T-helper 9 cell (primary cell): ENCODE measurements around the gene SLIT3.
"Not testable (repeated sequence)": the region's sequence is repeated elsewhere in the genome, so short reads cannot be mapped to it uniquely, and the experiment has no call there.

Source experiments
- DNase-seq: peaks from one replicate; pipeline ENCODE4 v3.0.0-alpha.2; 2020

SLIT3 gene

DNA sequence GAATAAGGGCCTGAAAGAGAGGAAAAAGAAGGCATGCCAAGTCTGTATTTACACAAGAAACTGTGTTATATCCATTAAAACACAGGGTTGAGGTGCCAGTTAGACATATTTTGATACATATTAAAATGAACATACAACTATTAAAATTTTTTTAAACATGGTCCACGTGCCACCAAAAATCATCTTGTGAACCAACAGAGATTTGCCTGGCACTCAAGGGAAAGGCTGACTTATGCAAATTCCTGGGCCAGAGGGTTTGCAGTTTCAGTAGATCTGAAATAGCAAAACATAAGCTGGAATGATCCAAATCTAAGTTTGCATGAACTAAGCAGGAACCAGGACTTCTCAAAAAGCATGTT lies 168.7 kb downstream of the SLIT3 start:
- DNase-seq = no peak

DNA sequence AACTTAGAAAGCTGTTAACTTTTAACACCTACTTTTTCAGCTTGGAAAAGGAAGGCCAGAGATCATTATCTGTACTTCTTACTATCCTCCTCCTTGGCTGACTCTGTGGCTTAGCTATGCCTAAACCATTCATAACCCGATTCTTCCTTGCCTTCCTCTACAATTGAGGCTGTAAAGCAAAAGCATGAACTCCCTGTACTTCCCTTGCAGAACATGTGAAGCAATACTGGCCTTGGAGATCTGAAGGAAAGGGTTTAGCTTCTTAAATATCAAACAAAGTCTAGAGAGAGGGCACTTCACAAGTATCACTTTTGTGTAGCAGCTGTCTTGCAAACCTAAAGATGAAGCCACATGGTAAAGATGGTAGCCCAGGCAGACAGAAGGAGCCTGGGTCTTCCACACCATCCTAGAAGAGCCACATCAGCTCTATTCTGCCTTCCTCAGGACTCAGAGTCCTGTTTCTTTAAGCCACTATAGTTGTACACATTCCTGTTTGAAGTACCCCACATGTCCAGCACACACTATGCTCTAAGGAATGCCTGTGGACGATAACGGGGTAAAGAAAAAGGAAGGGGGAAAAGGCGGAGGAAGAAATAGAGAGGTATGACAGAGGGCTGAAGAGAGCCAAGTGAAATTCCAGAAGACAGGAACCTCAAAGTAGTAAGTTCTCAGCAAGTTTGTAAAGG lies 169.2 kb downstream of the SLIT3 start:
- no peak for DNase-seq

DNA sequence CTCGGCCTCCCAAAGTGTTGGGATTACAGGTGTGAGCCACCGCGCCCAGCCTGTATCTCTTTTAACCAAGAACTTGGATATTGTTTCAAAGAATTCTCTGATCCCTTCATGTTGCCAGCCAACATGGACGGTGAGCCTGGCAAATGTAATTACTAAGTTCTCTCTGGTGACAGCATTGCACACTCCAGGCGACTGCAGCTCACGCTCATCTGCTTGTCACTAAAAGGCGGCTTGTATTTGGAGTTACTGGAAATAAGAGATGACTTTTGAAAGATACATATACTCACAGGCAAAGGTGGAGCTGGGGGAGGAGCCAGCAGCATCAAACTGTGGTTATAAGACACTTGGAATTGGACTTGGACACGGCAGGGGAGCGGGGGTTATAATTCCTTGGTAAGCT lies 172.3 kb downstream of the SLIT3 start:
- DNase-seq = no peak

DNA sequence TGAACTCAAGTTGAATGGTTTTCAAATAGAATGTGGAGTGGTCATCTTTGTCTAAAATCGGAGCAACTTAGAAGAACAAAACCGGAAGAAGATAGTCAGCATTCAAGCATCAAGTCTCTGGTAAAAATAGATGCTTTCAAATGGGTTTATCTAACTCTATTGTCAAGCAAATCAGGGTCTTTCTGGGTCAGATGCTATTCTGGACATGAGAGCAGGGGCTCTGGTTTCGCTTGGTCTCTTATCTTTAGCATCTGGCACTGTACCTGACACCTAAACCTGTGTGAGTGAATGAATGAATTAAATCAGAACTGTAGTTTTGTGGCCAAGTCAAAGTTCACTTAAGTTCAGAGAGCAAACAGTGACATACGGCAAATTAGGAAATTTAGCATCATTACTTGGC lies 173.5 kb downstream of the SLIT3 start:
- no peak for DNase-seq

DNA sequence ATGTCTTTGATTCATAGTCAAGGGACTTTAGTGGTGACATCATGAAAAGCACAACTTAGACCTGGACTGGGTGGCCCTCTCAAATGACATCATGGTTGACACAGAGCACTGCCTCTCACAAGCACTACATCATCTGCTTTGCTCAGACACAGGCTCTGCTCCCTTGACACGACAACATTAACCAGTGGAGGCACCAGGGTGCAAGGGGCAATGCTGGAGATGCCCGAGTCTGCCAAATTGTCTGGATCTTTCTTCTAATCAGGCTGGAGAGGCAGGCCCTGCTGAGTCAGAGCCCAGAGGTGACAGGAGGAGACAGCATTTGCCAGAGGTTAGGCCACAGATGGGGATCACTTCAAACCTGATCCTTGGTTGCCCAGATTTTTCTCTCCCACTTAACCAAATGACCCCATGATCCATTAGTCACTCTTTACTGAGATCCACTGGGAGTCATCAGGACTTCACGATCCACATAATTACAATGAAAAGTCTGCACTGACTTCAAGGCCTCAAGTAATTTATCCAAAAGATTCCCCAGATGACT lies 174.4 kb downstream of the SLIT3 start:
- no peak for DNase-seq

DNA sequence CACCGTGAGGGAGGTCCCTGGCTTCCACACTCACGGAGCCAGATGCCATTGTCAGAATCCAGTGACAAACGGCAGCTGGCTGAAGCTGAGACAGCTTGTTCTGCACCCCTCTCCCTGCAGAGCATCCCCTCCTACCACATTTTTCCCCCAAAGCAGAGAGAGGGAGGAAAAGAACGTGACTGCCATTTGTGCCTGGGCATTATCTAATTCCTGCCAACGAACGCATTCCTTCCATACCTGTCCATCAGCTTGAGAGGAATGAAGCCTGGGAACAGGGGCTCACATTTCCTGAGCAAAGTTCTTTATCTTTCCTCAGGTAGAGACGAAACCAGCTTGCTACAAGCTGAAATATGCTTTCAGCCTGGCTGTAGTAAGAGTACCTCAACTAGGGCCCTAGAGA lies 175.4 kb downstream of the SLIT3 start:
- no peak for DNase-seq

DNA sequence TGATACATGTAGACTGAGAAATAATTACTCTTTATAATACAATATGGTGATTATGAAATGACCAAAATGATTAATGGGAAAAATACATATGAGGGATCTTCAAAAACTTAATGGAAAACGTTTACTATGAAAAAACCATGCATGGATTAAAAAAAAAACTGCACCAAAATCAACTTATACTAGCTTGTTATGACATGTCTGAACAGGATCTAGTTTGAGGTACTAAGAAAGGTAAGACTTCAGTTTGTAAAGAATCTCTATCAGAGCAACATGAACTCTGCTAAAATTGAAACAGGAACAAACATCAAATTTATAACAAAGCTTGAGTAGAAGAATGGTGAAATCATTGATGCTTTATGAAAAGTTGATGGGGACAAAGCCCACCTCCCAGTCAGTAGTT lies 178.0 kb downstream of the SLIT3 start:
- no peak for DNase-seq

DNA sequence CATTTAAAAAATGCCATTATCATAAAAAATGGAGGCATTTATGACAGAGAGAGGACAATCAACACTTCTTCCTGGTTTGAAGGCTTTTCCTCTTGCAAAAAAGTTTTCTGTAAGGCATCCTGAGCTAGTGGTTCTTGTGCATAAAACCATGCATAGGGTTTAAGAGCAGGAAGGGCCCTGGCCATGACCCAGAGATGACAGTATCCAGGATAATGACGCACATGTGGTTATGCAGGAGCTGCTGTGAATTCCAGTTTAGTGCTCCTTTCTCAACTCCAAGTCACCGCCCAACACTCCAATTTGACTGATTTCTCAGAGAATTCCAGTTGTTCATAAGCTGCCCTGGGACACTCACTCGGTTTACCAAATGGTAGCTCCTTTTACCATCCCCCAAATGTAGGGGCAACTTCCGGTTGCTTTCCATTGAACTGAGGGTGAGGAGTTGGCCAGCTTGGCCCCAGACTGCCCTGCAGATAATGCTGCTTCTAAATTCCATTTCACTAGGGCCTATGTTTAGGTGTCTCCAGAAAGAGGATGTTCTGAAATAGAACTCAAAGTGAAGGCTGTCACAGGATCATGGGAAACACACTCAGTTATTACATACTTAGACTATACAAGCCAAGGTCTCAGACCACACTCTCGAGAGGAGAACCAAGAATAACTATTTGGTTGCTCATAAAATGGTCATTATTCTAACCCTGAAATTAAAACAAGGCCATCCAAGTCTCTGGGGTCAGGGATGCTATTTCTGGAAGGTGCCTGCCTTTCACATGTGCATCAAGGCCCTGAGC lies 179.1 kb downstream of the SLIT3 start:
- DNase-seq = no peak

DNA sequence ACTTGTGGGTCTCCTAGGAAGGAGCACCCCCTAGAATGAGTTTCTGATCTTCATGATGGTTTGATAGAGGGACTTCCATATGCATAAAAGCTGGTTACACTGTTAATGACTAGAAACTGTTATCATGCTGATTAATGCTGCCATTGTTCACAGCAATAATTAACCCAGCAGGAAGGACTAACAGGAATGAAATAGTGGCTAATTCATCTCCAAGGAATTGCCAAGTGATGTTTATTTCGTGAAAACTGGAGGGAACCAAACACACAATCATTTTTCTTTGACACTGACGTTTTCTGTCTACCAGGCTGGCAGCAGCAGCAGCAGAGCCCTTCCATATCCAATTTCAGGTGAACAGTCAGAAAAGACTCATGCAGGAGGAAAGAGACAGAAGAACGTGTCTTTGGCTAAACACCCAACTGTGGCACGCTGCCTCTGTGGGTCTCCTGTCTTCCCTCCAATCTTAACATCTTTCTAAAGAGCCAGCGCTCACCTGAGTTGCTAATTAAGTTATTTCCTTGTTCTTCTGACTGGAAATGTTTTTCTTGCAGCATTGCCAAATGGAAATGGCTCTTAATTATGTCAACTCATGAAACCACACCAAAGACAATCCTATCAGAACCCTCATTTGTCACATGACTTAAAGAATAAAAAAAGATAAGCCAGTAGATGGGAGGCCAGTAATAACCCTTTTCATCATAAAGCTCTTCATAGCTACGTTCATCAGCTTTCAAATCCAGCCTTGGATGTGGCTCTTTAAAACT lies 181.5 kb downstream of the SLIT3 start:
- DNase-seq = no peak

DNA sequence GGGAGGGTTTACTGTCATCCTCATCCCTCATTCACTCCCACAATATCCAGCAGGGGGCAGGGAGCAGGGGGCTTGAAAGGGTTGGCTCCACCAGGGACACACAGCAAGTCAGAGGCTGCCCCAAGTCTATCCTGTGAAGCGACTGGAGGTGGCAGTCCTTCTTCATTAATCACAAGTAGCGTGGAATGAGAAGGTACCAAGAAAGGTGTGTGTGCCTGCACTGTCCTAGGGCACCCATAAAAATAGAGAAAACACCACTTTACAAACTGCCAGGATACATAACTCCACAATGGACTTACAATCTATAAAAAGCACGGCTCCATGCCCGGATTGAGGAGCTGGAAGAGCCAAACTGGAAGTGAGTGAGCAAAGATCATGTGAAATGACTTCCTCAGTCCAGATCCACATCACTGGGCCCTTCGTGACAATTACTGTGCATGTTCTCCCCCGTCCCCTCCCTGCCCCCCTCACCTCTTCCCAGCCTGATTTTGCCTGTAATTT lies 183.9 kb downstream of the SLIT3 start:
- no peak for DNase-seq

DNA sequence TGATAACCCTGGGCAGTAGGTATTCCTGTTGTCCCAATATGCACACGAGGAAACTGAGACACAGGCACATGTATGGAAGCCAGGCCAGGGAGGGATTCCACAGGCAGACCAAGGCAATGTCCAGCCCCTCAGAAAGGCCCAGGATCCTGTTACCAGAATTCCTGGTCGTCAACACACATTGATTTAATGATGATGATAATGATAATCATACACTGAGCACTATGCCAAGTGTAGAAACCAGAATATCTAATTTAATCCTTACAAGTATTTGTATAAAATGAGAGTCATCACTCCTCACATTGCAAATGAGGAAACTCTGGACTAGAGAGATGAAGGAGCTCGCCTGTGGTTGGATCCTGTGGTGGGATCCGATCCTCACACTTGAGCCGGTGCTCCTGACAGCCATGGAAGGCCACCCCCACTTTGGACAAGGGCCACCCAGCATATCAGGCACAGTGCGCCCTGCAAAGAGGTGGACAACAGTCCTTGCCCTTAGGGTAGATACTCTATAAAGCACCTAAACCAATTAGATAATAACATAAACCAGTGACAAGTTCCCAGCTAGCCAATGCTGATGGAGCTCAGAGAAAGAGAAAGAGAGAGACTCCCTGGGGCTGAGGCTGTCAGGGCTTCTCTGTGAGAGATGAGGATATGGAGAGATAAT lies 185.3 kb downstream of the SLIT3 start:
- no peak for DNase-seq

DNA sequence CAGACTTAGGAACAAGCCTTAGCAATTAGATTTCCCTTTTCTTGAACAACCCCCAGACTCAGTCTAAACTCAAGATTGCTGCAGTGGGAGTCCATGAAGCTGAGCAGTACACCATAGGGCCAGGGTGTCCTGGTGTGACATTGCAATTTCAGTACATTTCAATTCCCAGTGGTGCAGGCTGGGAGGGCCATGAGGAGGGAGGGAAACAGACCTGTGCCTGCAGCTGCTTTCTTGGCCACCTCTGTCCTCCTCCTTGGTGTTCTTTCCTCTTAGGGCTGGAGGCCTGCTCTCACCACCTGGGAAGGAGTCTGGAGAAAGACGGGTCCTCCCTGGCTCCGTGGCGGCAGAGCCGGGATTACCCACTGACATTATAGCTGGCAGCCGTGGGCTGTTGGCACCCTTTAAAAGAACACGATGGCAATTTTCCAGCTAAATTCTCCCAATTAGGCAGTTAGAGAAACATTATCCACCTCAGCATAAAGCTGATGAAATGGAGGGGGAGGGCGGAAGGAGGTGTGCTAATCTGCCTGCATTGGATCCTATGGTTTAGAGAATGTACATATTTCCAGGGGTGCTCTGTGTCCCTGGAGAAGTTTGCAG lies 186.4 kb downstream of the SLIT3 start:
- DNase-seq = no peak

DNA sequence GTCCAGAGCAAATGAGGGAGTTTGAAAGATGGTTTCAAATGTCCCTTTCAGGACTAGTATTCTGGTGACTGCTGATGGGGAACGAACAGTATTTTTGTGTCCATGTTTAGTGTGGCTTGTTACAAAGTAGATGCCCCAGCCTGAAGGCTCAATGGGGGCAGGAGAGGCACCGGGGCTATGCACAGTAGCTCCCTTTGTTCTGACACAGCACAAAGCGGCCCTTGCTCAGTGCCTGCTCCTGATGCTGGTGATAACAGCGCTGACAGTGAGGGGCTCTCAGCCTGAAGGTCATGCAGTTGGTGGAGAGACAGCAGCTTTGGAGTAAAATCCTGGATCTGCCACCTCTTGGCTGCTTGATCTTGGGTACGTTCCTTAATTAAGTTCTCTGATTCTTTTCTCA lies 188.9 kb downstream of the SLIT3 start:
- no peak for DNase-seq

DNA sequence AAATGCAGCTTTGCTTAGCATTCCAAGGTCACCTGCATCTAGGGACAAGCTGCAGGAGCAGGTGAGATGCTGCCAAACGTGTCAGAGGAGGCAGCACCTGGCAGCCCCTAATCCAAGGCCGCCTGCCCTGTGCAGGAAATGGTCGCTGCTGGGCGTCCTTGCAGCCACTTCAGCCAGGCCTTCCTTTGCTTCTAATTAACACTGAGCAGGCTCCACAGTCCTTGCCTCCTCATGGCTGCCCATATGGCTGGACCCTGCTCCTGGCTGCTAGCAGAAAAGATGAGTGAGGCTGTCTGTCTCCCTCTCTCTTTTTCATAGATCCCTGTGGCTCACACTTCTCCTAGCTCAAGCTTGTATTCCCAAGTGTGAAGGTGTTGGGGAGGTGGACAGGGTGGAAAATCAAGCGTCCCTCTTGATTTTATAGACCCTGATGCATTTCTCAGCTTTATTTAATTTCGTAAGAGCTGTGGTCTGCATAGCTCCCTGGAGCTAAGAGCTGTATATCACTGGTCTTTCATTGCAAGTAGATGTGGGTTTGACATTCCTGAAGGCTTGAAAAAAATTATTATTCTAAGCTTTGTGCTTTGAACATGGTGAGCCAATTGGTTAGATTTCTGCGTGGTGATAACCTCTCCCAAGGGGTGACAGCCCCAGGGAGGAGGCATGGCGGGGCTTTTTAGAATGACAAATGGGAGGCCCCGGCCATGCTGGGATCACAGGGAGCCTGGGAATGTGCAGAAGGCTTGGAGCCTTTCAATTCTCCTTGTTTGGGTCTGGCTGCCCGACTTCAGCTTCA lies 193.8 kb downstream of the SLIT3 start:
- no peak for DNase-seq

DNA sequence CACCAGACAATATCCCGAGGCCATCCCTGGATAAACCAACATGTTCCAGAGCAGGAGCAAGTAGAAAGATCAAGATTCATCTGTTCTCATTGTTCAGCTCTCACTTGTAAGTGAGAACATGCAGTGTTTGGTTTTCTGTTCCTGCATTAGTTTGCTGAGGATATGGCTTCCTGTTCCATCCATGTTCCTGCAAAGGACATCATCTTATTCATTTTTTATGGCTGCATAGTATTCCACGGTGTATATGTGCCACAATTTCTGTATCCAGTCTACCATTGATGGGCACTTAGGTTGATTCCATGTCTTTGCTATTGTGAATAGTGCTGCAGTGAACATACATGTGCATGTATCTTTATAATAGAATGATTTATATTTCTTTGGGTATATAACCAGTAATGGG lies 195.4 kb downstream of the SLIT3 start:
- DNase-seq = not testable (repeated sequence)

DNA sequence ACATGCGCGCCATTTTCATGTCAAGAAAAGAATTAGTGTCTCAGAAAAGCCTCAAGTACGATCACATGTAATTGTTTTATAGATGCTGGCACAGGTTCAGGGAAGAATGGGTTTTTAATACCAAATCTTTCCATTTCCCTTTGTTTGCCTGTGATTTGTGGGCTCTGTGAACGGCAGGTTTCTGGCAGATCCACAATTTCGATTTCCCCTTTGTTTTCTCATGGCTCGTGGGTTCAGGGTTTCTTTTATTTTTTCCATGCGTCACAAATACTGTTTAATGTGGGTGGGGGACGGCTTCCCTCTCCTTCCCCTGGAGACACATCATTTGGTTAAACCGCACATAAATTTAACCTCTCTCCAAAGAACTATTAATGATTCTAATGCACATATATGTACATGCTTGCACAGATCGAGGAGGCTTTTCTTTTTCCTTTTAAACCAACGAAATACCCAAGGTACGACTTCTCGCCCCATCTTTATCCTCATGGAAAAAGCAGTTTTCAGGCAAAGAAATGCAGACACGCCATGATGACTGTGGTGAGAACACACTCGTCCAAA lies 195.9 kb downstream of the SLIT3 start:
- DNase-seq = no peak

DNA sequence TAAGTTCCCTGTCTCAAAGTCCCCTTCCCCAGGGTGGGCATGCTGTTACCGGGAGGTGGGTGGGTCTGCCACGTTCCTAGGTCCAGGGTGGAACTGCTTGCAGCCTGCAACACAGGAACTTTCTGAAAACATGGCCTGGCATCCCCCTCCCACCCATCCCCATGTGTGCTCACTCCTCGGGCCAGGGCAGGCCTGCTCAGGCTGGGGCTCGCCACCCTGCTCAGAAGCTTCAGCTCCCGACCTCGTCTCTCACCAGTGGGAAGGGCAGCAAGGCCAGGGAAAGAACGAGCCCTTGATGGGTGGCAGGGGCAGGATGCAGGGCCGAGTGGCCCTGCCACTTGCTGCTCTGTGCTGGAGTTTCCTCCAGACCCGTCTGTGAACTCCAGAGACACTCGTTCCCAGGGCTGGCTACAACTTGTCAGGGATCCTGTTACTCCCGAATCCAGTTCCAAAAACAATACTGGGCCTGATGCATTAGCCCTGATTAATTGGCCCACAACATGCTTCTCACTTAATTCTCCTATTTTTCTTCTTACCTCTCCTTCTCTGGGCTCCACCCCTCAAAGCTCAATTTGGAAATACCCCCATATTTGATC lies 197.3 kb downstream of the SLIT3 start:
- no peak for DNase-seq

DNA sequence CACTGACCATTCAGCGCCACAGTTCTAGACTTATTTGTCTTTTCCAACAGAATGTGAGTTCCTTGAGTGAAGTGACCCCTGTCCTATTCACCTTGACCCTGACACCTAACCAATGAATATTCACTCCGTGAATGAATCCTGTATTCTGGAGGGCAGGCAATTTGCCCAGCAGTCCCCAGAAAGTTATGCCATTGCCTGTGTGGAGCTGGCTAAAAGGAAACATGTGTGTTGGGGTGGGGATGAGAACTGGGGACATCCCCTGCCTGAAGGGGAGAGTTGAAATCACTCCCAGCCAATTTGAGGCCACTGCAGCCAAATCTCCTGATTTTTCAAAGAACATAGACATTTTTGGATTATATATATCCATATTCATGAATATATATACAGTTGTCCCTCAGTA lies 199.0 kb downstream of the SLIT3 start:
- DNase-seq = no peak

DNA sequence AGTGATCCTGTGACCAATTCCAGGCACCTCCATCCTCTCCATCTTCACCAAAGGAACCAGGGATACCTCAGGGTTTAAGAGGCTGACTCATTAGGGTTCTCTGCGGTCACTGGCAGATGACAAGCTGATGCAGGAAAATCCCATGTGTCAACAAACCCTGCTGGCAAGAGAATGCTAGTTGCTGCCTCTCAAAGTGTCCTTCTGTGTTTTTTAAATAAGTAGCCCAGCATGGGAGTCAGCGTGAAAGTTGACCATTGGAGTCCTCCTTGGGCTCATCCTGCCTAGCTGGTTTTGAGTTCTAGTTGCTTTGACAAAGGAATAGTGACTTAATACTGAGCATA lies 200.2 kb downstream of the SLIT3 start:
- no peak for DNase-seq

DNA sequence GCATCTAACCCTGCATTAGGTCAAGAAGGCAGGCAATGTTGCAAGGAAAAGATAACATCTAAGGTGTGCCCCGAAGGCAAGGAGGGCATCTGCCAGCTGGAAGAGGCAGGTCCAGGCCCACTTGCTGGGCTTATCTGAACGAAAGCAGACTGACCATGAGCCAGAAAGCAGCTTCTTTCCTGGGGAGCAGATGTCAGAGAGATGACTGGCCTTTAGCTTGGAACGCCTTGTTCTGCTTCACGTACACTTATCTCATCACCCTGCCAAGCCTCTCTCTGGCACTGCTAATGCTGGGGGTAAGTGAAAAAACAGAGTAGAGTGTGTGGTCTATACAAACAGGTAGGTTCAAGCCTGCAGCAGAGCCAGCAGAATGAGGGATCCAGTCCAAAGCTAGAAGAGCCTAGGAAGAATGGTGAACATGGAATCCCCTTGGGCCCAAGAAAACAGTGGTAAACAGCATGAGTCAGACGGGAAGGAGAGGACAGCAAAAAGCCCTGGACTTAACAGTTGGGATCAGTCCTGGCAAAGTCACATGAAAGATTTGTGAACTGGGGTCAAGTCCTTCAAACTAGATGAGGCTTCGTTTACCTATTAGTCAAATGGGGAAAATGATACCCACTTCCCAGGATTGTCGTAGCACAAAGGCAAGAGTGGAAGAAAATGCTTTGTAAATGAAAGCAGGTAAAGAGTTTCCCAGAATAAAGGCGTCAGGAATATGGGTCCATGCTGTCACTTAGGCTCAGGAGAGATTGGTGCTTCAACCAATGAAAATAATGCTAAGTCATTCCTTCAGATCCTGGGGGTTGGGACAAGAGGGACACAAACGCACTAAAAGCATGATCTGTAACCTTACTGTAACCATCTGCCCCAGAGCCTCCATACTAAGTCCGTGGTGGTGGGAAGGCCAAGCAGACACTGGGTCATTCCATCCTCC lies 200.9 kb downstream of the SLIT3 start:
- DNase-seq = no peak
